Measurements from ENCODE around the gene DNAJB1. TPM values are rescaled to one million over a fixed set of nuclear protein-coding genes. Genes with fewer than 3 reads are reported as not detected.

Gene DNAJB1
- total RNA-seq (2022; extraction: Qiagen RNA extraction; ENCODE audit: low read depth) = 161 to 233 TPM (median 204 TPM) in 5 replicates

DNA sequence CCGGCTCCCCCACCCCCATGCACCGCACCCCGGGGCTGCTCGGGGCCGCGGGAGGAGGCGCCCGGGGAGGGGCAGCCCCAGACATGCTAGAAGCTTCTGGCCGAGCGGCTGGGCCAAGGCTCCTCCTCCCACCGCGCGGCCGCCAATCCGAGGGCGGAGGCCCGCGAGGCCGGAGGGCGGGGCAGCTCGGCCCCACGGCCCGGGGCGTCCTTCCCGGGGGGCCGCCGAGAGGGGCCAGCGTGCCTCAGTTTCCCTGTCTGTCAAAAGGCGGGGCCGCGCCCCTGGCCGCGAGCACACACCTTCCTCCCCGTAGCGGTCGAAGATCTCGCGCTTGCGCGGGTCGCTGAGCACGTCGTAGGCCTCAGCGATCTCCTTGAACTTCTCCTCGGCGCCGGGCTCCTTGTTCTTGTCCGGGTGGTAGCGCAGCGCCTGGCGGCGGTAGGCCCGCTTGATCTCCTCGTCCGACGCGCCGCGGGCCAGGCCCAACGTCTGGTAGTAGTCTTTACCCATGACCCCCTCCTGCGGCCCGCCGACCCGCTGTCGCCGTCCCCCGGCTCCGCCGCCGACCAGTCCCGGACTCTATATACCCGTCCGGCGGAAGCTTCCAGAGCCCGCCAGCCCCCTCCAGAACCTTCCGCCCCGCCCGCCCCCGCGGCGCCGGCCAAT, at the start of gene DNAJB1:
TSS of gene DNAJB1 (minus strand) at position 558 of the 666 bp plus-strand sequence. CDS start at position 510, 48 bp downstream.

DNA sequence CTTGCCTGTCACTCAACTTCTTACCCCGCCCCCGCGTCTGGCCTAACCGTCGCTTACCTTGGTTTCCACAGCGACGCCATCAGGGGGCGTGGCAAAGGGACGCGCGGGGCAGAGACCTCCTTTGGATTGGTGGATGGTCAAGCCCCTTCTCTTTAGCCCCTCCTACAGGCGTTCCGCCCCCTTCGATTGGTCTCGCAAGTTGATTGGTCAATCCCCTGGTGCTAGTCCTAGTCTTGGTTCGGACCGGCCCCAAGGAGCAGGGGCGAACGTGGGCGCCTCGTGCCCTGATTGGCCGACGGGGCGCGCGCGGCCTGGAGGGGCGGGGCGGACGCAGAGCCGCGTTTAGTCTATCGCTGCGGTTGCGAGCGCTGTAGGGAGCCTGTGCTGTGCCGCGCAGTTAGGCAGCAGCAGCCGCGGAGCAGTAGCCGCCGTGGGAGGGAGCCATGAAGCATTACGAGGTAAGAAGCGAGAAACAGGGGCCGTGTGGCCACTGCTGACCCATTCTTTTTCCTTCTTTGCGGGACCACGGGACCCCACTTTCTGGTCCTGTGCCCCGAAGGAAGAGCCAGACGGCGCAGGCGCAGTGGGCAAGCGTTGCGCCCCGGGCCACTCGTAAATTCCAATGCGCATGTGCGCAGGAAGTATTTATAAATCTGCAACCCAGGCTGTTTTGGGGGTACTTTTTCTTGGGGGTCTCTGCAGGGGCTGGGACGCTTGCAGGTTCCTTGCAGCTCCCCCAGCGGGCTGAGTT, 11.2 kb upstream of the DNAJB1 start, which contains the start of gene TECR:
TSS of gene TECR (plus strand) at position 341 of the 751 bp plus-strand sequence. CDS start at position 444, 103 bp downstream.

DNA sequence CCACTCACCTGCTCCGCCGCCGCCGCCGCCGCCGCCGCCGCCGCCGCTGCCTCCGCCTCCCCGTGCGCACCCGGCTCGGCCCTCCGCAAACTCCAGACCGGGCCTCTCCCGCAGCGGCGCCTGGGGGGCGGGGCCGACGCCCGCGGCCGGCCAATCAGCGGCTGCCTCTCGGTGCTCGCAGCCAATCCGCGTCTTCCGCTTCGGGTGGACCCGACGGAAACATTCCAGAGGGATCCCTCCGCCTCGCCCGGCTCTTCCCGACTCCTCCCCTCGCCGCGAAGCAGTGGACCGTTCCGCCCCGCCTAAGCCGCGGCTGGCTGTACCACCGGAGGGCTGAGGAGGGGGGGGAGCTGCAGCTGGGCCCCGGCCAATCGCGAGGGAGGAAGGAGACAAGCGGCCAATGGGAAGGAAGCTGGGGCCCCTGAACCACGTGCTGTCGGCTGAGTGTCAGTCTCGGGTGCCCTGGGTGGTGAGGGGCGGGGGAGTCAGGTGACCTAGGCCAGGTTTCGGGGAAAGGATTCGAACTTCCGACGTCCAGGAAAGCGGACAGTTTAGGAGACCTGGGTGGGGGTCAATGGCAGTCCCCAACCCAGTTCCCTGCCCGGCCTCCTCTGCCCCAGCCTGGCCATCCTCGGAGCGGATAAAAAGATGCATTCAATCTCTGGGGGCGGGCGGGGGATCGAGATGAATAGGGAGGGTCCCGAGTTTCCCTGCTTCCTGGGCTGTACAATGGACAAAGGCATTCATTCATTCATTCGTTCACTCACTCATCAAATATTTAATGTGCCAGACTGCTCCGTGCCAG, 22.0 kb downstream of the DNAJB1 start, which contains the start of gene GIPC1:
TSS of gene GIPC1 (minus strand) at position 99 of the 805 bp plus-strand sequence. CDS start 13,151 bp downstream, outside the sequence.

DNA sequence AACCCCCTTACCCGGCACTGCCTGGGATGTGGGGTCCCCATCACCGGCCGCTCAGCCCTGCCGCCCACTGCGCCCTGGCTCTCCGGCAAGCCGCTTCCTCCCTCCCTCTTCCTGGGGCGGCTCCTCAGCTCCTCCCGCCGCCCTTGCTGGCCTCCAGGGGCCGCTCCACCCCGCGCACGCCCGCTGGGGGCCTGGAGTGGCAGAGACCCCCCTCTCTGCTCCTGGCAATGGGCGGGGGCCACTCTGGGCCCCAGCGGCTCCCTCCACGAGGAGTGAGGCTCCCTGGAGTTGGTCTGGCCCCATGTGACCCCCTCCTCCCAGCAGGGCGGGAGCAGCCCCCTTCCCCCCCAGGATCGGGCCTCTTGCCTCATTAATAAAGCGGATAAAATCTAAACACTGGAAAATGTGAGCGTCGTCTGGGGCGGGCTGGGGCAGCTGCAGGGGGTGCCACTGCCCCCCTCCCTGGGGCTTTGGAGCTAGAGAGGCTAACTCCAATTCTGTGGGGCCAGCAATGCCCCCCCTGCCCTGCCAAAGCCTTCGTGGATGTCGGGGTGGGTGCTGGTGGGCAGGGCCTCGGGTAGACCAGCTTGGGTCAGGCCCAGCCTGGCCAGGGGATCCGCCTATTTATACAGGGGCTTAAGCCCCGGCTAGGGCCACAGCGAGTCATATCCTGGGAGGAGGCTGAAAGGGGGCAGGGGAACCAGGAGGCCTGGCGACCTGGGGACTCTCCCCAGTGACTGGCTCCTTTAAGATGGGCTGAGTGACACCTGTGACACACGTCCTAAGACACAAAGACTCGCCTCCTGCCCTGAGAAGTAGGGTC, 42.7 kb downstream of the DNAJB1 start, which contains the start of gene PTGER1:
TSS of gene PTGER1 (minus strand) at position 104 of the 823 bp plus-strand sequence. CDS start 1,034 bp downstream, outside the sequence.

Other genes with a start within 250 kb of the DNAJB1 start
- gene ADGRE5, start 137.0 kb downstream of the DNAJB1 start, total RNA-seq (2022; extraction: Qiagen RNA extraction; ENCODE audit: low read depth) = 58.3 to 92.8 TPM (median 84.1 TPM) in 5 replicates
- 101 to 140 TPM (median 126 TPM) in 5 replicates for gene DDX39A, start 99.1 kb downstream of the DNAJB1 start, total RNA-seq (2022; extraction: Qiagen RNA extraction; ENCODE audit: low read depth)
- gene PKN1, start 85.1 kb downstream of the DNAJB1 start, total RNA-seq (2022; extraction: Qiagen RNA extraction; ENCODE audit: low read depth) = 45.7 to 82.7 TPM (median 78.9 TPM) in 5 replicates
- gene PTGER1, start 43.0 kb downstream of the DNAJB1 start, total RNA-seq (2022; extraction: Qiagen RNA extraction; ENCODE audit: low read depth) = 0.16 TPM in 1 of 5 replicates, not detected in the others
- gene GIPC1, start 22.3 kb downstream of the DNAJB1 start, total RNA-seq (2022; extraction: Qiagen RNA extraction; ENCODE audit: low read depth) = 69.8 to 141 TPM (median 139 TPM) in 5 replicates
- 124 to 196 TPM (median 175 TPM) in 5 replicates for gene TECR, start 11.2 kb upstream of the DNAJB1 start, total RNA-seq (2022; extraction: Qiagen RNA extraction; ENCODE audit: low read depth)
- 141 to 211 TPM (median 194 TPM) in 5 replicates for gene NDUFB7, start 53.7 kb upstream of the DNAJB1 start, total RNA-seq (2022; extraction: Qiagen RNA extraction; ENCODE audit: low read depth)
- gene CLEC17A, start 64.7 kb upstream of the DNAJB1 start, total RNA-seq (2022; extraction: Qiagen RNA extraction; ENCODE audit: low read depth) = not detected in 5 replicates
- not detected in 5 replicates for gene ADGRE3, start 156.4 kb upstream of the DNAJB1 start, total RNA-seq (2022; extraction: Qiagen RNA extraction; ENCODE audit: low read depth)
- 1.2 to 3.8 TPM (median 3.4 TPM) in 5 replicates for gene ZNF333, start 171.7 kb upstream of the DNAJB1 start, total RNA-seq (2022; extraction: Qiagen RNA extraction; ENCODE audit: low read depth)